ENCODE results near the gene KCNJ6.

DNA sequence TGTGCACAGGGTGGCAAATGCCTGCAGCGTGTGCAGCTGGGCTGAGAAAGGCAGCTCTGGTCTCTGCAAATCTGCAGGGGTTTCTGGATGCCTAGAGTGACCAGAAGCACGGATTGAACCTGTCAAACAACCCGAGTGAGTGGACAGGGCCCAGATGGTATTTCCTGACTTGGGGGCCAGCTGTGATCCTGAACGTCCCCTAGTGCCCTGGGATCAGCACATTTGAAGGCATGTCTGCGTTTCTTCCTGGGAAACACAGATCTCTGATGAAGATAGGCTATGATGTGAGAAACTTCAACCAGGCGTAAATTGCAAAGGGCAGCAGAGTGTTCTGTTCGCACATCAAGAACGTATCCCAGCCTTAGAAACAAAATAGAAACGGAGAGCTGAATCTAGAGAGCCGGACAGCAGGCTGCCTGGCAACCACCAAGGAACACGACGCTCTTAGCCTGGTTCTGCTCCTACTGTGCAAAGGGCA, 163.1 kb downstream of the KCNJ6 start:
- TF ChIP-seq ZFP3 (CRISPR knock-in tag; IDR thresholded peaks at IDR 0.05) = no peak
- TF ChIP-seq, protein P1, sequence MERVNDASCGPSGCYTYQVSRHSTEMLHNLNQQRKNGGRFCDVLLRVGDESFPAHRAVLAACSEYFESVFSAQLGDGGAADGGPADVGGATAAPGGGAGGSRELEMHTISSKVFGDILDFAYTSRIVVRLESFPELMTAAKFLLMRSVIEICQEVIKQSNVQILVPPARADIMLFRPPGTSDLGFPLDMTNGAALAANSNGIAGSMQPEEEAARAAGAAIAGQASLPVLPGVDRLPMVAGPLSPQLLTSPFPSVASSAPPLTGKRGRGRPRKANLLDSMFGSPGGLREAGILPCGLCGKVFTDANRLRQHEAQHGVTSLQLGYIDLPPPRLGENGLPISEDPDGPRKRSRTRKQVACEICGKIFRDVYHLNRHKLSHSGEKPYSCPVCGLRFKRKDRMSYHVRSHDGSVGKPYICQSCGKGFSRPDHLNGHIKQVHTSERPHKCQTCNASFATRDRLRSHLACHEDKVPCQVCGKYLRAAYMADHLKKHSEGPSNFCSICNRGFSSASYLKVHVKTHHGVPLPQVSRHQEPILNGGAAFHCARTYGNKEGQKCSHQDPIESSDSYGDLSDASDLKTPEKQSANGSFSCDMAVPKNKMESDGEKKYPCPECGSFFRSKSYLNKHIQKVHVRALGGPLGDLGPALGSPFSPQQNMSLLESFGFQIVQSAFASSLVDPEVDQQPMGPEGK (CRISPR knock-in tag; IDR thresholded peaks at IDR 0.05; ENCODE audit: borderline replicate concordance) = no peak

All from SK-N-SH treated with all-trans-retinoic acid at 6 μM for 48 hours (cell line).